ENCODE measurements around the gene NELL2.

DNA sequence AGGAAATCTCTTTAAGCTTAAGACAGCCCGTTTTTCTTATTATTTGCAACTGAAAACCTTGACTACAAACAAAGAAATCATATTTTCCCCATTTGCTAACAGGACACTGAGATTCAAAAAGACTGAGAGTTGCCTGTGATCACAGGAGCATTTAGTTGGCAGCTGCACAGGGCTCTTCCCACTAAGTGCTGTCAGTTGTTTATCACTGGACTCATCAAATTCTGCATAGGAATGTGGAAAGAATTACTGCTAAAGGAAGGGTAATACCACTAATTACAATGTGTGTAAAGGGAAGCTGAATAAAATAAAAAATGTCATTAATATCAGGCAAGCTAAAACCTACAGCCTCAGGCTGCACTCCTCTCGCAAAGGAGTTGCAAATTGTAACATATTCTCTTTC is 226.4 kb downstream of the NELL2 start:
- TF ChIP-seq SIN3A (IDR thresholded peaks at IDR 0.05; ENCODE audit: low read depth): no peak
- no peak for TF ChIP-seq TCF7L2 (IDR thresholded peaks at IDR 0.05; ENCODE audit: borderline replicate concordance, extremely low read depth, insufficient read depth, insufficient read length)
- TF ChIP-seq, protein P1, sequence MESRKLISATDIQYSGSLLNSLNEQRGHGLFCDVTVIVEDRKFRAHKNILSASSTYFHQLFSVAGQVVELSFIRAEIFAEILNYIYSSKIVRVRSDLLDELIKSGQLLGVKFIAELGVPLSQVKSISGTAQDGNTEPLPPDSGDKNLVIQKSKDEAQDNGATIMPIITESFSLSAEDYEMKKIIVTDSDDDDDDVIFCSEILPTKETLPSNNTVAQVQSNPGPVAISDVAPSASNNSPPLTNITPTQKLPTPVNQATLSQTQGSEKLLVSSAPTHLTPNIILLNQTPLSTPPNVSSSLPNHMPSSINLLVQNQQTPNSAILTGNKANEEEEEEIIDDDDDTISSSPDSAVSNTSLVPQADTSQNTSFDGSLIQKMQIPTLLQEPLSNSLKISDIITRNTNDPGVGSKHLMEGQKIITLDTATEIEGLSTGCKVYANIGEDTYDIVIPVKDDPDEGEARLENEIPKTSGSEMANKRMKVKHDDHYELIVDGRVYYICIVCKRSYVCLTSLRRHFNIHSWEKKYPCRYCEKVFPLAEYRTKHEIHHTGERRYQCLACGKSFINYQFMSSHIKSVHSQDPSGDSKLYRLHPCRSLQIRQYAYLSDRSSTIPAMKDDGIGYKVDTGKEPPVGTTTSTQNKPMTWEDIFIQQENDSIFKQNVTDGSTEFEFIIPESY (IDR thresholded peaks at IDR 0.05; ENCODE audit: extremely low read depth, insufficient replicate concordance, low read length): no peak
- TF ChIP-seq, protein P2, sequence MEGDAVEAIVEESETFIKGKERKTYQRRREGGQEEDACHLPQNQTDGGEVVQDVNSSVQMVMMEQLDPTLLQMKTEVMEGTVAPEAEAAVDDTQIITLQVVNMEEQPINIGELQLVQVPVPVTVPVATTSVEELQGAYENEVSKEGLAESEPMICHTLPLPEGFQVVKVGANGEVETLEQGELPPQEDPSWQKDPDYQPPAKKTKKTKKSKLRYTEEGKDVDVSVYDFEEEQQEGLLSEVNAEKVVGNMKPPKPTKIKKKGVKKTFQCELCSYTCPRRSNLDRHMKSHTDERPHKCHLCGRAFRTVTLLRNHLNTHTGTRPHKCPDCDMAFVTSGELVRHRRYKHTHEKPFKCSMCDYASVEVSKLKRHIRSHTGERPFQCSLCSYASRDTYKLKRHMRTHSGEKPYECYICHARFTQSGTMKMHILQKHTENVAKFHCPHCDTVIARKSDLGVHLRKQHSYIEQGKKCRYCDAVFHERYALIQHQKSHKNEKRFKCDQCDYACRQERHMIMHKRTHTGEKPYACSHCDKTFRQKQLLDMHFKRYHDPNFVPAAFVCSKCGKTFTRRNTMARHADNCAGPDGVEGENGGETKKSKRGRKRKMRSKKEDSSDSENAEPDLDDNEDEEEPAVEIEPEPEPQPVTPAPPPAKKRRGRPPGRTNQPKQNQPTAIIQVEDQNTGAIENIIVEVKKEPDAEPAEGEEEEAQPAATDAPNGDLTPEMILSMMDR (IDR thresholded peaks at IDR 0.05 in 2 of 3, conservative IDR thresholded peaks at IDR 0.05 in 1 of 3; ENCODE audit: borderline replicate concordance in 1 of 3, insufficient read depth in 1 of 3, low read depth in 2 of 3, low read length in 2 of 3): no peak
- no peak for TF ChIP-seq EZH2 (IDR thresholded peaks at IDR 0.05)
- TF ChIP-seq RAD21 (IDR thresholded peaks at IDR 0.05; ENCODE audit: low read depth): no peak
- TF ChIP-seq ZFX (IDR thresholded peaks at IDR 0.05): no peak

Measured in HCT116 (cell line).